Epidermal melanocyte (primary cell): ENCODE measurements around the gene SCGB3A1.
A peak's percentile ranks its signal among the peaks of the same experiment; 100 is the strongest.

Experiments
- DNase-seq: peaks from one replicate; pipeline ENCODE4 v3.0.0; 2011; ENCODE audit warnings: low spot score; ENCODE audit not compliant: insufficient read length

Gene SCGB3A1

GRCh38 chr5:180606215-180606785, 15.0 kb upstream of the SCGB3A1 start:
- peak; percentile 5 for DNase-seq

- DNase-seq: peak; percentile 48
Observed at GRCh38 chr5:180605554-180606214, 14.4 kb upstream of the SCGB3A1 start.

- peak; percentile 16 for DNase-seq
Observed at GRCh38 chr5:180604271-180604670, 13.0 kb upstream of the SCGB3A1 start.

- DNase-seq: peak; percentile 9
Observed at GRCh38 chr5:180603076-180603594, 11.8 kb upstream of the SCGB3A1 start.

GRCh38 chr5:180602481-180603075, 11.3 kb upstream of the SCGB3A1 start:
- DNase-seq: peak; percentile 15

- peak; percentile 4 for DNase-seq
Observed at GRCh38 chr5:180601591-180602480, 10.5 kb upstream of the SCGB3A1 start.

- peak; percentile 11 for DNase-seq
Observed at GRCh38 chr5:180600554-180601041, 9.3 kb upstream of the SCGB3A1 start.

GRCh38 chr5:180599981-180600553, 8.8 kb upstream of the SCGB3A1 start:
- DNase-seq: no peak

- DNase-seq: no peak
Observed at GRCh38 chr5:180599590-180599914, 8.3 kb upstream of the SCGB3A1 start.

- DNase-seq: no peak
Observed at GRCh38 chr5:180598797-180599589, 7.7 kb upstream of the SCGB3A1 start.

- no peak for DNase-seq
Observed at GRCh38 chr5:180598316-180598701, 7.0 kb upstream of the SCGB3A1 start.

- DNase-seq: no peak
Observed at GRCh38 chr5:180596668-180597231, 5.5 kb upstream of the SCGB3A1 start.

GRCh38 chr5:180596115-180596667, 4.9 kb upstream of the SCGB3A1 start:
- DNase-seq: no peak

- DNase-seq: no peak
Observed at GRCh38 chr5:180595381-180596114, 4.2 kb upstream of the SCGB3A1 start.

- DNase-seq: no peak
Observed at GRCh38 chr5:180595046-180595379, 3.7 kb upstream of the SCGB3A1 start.

- DNase-seq: no peak
Observed at GRCh38 chr5:180594311-180595045, 3.2 kb upstream of the SCGB3A1 start.

GRCh38 chr5:180593446-180594206, 2.3 kb upstream of the SCGB3A1 start:
- no peak for DNase-seq

- DNase-seq: no peak
Observed at GRCh38 chr5:180592176-180592575, 877 bp upstream of the SCGB3A1 start.
